Activated naive CD8-positive, alpha-beta T cell treated with anti-CD3 and anti-CD28 coated beads, Interleukin-2, amount 10 ng/mL, durations not matched to agents 7 days and 5 days (primary cell): Measurements from ENCODE around the gene PLBD2. TPM values are rescaled to one million over a fixed set of nuclear protein-coding genes. Genes with fewer than 3 reads are reported as not detected.

ENCODE experiments used
- ATAC-seq: fragments of 150-1000 bp; cut with Tn5 transposase; one replicate; pipeline ENCODE4 v1.10.0; 2021; ENCODE audit warnings: low read depth, moderate library complexity
- POLR2A ChIA-PET: fragments of 350-600 bp; sonication (Branson Sonifier 250); formaldehyde crosslinking; loops from one replicate; lab custom pipeline; 2021; ENCODE audit warnings: antibody characterized with exemption; lab: Charles Lee
- DNase-seq: peaks from one replicate; pipeline ENCODE4 v3.0.0; 2021
- H3K27ac Mint-ChIP-seq: one replicate; pipeline ENCODE4 v1.8.0; 2022; ENCODE audit warnings: mild to moderate bottlenecking, mixed read lengths
- H3K27me3 Mint-ChIP-seq: one replicate; pipeline ENCODE4 v1.8.0; 2022; ENCODE audit warnings: mild to moderate bottlenecking, moderate library complexity, mixed read lengths
- H3K36me3 Mint-ChIP-seq: one replicate; pipeline ENCODE4 v1.8.0; 2021; ENCODE audit warnings: mild to moderate bottlenecking, mixed read lengths
- H3K4me1 Mint-ChIP-seq: one replicate; pipeline ENCODE4 v1.8.0; 2021; ENCODE audit warnings: mixed read lengths
- H3K4me3 Mint-ChIP-seq: one replicate; pipeline ENCODE4 v1.8.0; 2022; ENCODE audit warnings: mild to moderate bottlenecking, moderate library complexity, mixed read lengths
- H3K9me3 Mint-ChIP-seq: one replicate; pipeline ENCODE4 v1.8.0; 2021; ENCODE audit warnings: mixed read lengths
- total RNA-seq, 2 experiments: library from RNA; stranded (reverse); gene quantifications; one replicate each; pipeline ENCODE4 v1.2.3, GENCODE V29; 2021

Gene PLBD2
- total RNA-seq, 2 experiments from 2014 or later, result 12.8 to 13.6 TPM

GRCh38 chr12:113328368-113328889 lies 30.0 kb upstream of the PLBD2 start:
- Mint-ChIP-seq H3K27ac (no peak overlapping the region), H3K27me3 (no peaks in the 10 kb centered on the region), H3K4me1 (peaks cover 12% of the 10 kb centered on the region), H3K4me3 (no peak overlapping the region), H3K9me3 (no peaks in the 10 kb centered on the region), H3K36me3 (peaks cover 30% of the 10 kb centered on the region)
- DNase-seq (no peak), ATAC-seq (no peak)
- POLR2A ChIA-PET, result interaction anchor here (0.7 kb wide), 1 partner anchor 131 kb away, joined by 4 read pairs; no protein-coding TSS in a partner anchor

- H3K4me3 Mint-ChIP-seq, result no peak overlapping the region
- no peak for ATAC-seq
Observed at GRCh38 chr12:113329022-113329790, 29.2 kb upstream of the PLBD2 start.

GRCh38 chr12:113329791-113330417 lies 28.5 kb upstream of the PLBD2 start:
- H3K4me3 Mint-ChIP-seq, result no peak overlapping the region
- peaks cover 17% of the 10 kb centered on the region for H3K4me1 Mint-ChIP-seq
- DNase-seq, result no peak
- H3K27ac Mint-ChIP-seq, result peak overlapping the region; percentile 62
- POLR2A ChIA-PET, result no interaction called here
- H3K27me3 Mint-ChIP-seq, result no peaks in the 10 kb centered on the region
- ATAC-seq, result no peak
- no peaks in the 10 kb centered on the region for H3K9me3 Mint-ChIP-seq
- H3K36me3 Mint-ChIP-seq, result peaks cover 26% of the 10 kb centered on the region

More at GRCh38 chr12:113329022-113329790, 29.2 kb upstream of the PLBD2 start:
- H3K9me3 Mint-ChIP-seq, result no peaks in the 10 kb centered on the region
- no peak overlapping the region for H3K27ac Mint-ChIP-seq
- H3K36me3 Mint-ChIP-seq, result peaks cover 27% of the 10 kb centered on the region
- POLR2A ChIA-PET, result no interaction called here
- peaks cover 17% of the 10 kb centered on the region for H3K4me1 Mint-ChIP-seq
- no peak for DNase-seq
- H3K27me3 Mint-ChIP-seq, result no peaks in the 10 kb centered on the region

- no peaks in the 10 kb centered on the region for H3K27me3 Mint-ChIP-seq
- peak overlapping the region; percentile 22 for H3K27ac Mint-ChIP-seq
- ATAC-seq, result no peak
- no peak overlapping the region for H3K4me3 Mint-ChIP-seq
- H3K4me1 Mint-ChIP-seq, result peaks cover 19% of the 10 kb centered on the region
- POLR2A ChIA-PET, result no interaction called here
- no peak for DNase-seq
- H3K36me3 Mint-ChIP-seq, result peaks cover 23% of the 10 kb centered on the region
- no peaks in the 10 kb centered on the region for H3K9me3 Mint-ChIP-seq
Observed at GRCh38 chr12:113330505-113330904, 27.9 kb upstream of the PLBD2 start.

GRCh38 chr12:113332688-113333417 lies 25.5 kb upstream of the PLBD2 start:
- POLR2A ChIA-PET, result interaction anchor here (1.2 kb wide), 2 partner anchors 8 to 135 kb away, joined by 3 read pairs; no protein-coding TSS in a partner anchor
- DNase-seq, result no peak
- Mint-ChIP-seq H3K9me3 (no peaks in the 10 kb centered on the region), H3K4me1 (peaks cover 19% of the 10 kb centered on the region), H3K36me3 (peaks cover 19% of the 10 kb centered on the region), H3K4me3 (no peak overlapping the region), H3K27ac (no peak overlapping the region), H3K27me3 (peaks cover 4% of the 10 kb centered on the region)
- no peak for ATAC-seq

- peak overlapping the region; percentile 93 for H3K4me3 Mint-ChIP-seq
- POLR2A ChIA-PET, result no interaction called here
- no peak overlapping the region for H3K27ac Mint-ChIP-seq
- peaks cover 4% of the 10 kb centered on the region for H3K27me3 Mint-ChIP-seq
- peaks cover 19% of the 10 kb centered on the region for H3K36me3 Mint-ChIP-seq
- DNase-seq (no peak), ATAC-seq (no peak)
- H3K4me1 Mint-ChIP-seq, result peaks cover 19% of the 10 kb centered on the region
- H3K9me3 Mint-ChIP-seq, result no peaks in the 10 kb centered on the region
Observed at GRCh38 chr12:113333418-113333750, 25.0 kb upstream of the PLBD2 start.

GRCh38 chr12:113333877-113334785 lies 24.3 kb upstream of the PLBD2 start:
- Mint-ChIP-seq H3K36me3 (peaks cover 17% of the 10 kb centered on the region), H3K27ac (peak overlapping the region; percentile 68), H3K9me3 (no peaks in the 10 kb centered on the region), H3K27me3 (peaks cover 4% of the 10 kb centered on the region), H3K4me1 (peaks cover 19% of the 10 kb centered on the region), H3K4me3 (peak overlapping the region; percentile 93)
- ATAC-seq (peak; percentile 23), DNase-seq (peak; percentile 38)
- POLR2A ChIA-PET, result interaction anchor here (0.6 to 1.7 kb wide), 6 partner anchors 10 to 150 kb away, joined by 3 to 9 read pairs (median 4); partner anchors contain the start of genes PLBD2 and SDSL

GRCh38 chr12:113334786-113335539 lies 23.4 kb upstream of the PLBD2 start, which contains the start of gene SLC8B1:
Gene SLC8B1 (minus strand): TSS chr12:113335109. CDS start chr12:113332878, 2,231 bp downstream.
- peaks cover 4% of the 10 kb centered on the region for H3K27me3 Mint-ChIP-seq
- POLR2A ChIA-PET, result interaction anchor here (0.5 to 1.7 kb wide), 10 partner anchors 11 to 823 kb away, joined by 3 to 9 read pairs (median 4); partner anchors contain the start of genes PLBD2 and SDSL
- peaks cover 15% of the 10 kb centered on the region for H3K4me1 Mint-ChIP-seq
- ATAC-seq (peak; percentile 89), DNase-seq (peak; percentile 95)
- H3K36me3 Mint-ChIP-seq, result peaks cover 14% of the 10 kb centered on the region
- H3K4me3 Mint-ChIP-seq, result peak within 1 kb of the TSS; percentile 93
- H3K27ac Mint-ChIP-seq, result peak within 1 kb of the TSS; percentile 68
- H3K9me3 Mint-ChIP-seq, result no peaks in the 10 kb centered on the region

GRCh38 chr12:113339540-113339939 lies 18.8 kb upstream of the PLBD2 start:
- Mint-ChIP-seq H3K4me3 (no peak overlapping the region), H3K9me3 (no peaks in the 10 kb centered on the region), H3K27me3 (peaks cover 14% of the 10 kb centered on the region), H3K4me1 (peaks cover 6% of the 10 kb centered on the region), H3K27ac (no peak overlapping the region), H3K36me3 (no peaks in the 10 kb centered on the region)
- ATAC-seq (no peak), DNase-seq (no peak)
- POLR2A ChIA-PET, result no interaction called here

- no peak for DNase-seq
- H3K9me3 Mint-ChIP-seq, result no peaks in the 10 kb centered on the region
- H3K4me3 Mint-ChIP-seq, result no peak overlapping the region
- ATAC-seq, result no peak
- POLR2A ChIA-PET, result no interaction called here
- no peak overlapping the region for H3K27ac Mint-ChIP-seq
- H3K4me1 Mint-ChIP-seq, result peaks cover 6% of the 10 kb centered on the region
- H3K36me3 Mint-ChIP-seq, result no peaks in the 10 kb centered on the region
- H3K27me3 Mint-ChIP-seq, result peaks cover 14% of the 10 kb centered on the region
Observed at GRCh38 chr12:113340061-113340460, 18.3 kb upstream of the PLBD2 start.

GRCh38 chr12:113341535-113341934 lies 16.9 kb upstream of the PLBD2 start:
- H3K9me3 Mint-ChIP-seq, result no peaks in the 10 kb centered on the region
- H3K36me3 Mint-ChIP-seq, result no peaks in the 10 kb centered on the region
- no peak overlapping the region for H3K4me3 Mint-ChIP-seq
- POLR2A ChIA-PET, result no interaction called here
- H3K27ac Mint-ChIP-seq, result no peak overlapping the region
- DNase-seq (no peak), ATAC-seq (no peak)
- peaks cover 4% of the 10 kb centered on the region for H3K4me1 Mint-ChIP-seq
- peaks cover 14% of the 10 kb centered on the region for H3K27me3 Mint-ChIP-seq

- DNase-seq (no peak), ATAC-seq (no peak)
- Mint-ChIP-seq H3K36me3 (no peaks in the 10 kb centered on the region), H3K9me3 (no peaks in the 10 kb centered on the region), H3K4me3 (no peak overlapping the region), H3K27ac (no peak overlapping the region), H3K4me1 (peaks cover 2% of the 10 kb centered on the region), H3K27me3 (peaks cover 16% of the 10 kb centered on the region)
- POLR2A ChIA-PET, result no interaction called here
Observed at GRCh38 chr12:113345318-113345717, 13.1 kb upstream of the PLBD2 start.
